NCI-H1105 treated with DMSO at 0.1 percent for 48 hours (cell line): ENCODE data around the gene CHST4.
"Not testable (repeated sequence)": the region's sequence is repeated elsewhere in the genome, so short reads cannot be mapped to it uniquely, and the experiment has no call there.

Source experiments
- DNase-seq: peaks from one replicate; lab custom pipeline; 2025; lab: John Stamatoyannopoulos, UW

CHST4 gene

DNA sequence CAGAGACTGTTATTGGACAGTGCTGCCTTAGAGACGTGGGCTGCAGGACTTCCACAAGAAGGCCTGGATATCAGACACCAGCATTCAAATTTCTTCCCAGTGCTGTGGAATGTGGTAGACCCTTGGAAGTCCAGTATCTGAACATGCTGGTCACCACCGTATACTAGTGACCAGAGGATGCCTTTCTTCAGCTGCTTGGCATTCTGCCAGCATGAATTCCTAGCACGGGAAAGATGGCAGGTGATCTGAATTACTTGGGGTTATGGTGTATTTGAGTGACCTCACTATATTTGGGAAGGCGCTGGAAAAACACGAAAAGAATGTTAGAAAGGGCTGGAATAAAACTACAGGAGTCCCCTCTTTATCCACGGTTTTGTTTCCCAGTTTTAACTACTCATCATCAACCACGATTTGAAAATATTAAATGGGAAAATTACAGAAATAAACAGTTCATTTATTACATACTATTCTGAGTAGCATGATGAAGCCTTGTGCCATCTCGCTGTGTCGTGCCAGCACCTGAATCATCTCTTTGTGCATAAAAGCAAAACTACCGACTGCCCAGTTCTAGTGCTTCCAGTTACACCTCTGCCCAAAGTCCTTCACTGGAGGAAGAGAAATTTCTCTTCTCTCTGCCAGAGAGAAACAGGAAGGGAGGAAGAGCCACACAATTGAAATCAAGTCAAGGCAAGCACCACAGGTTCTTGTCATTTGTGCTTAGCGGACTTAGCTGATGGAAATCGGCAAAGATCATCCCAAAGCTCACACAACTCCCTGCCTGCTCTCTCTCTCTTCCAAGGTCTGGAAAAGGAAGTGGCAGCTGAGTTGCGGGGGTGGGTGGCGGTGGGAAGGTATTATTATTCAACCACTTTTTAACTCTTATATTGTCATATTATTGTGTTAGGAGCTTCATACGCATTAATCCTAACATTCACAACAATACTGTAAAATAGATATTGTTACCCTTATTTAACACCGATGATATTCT, 1.4 kb upstream of the CHST4 start:
- DNase-seq: no peak

DNA sequence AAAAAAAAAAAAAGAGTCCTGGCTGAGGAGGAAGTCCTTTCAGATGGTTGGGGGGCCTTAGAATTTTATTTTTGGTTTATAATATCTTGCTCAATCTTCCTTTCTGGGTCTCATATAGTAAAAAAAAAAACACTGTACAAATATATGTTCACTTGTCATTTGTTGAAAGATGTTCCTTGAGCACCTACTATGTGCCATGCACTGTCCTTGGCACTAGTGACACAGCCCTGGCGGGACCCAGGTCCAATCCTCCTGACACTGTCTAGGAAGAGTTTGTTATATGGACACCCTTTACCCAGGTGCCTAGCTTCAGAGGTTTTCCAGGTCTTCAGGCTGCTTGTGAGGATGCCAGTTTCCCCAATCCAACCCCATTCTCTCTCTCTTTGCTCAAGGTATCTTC, 2.0 kb downstream of the CHST4 start:
- DNase-seq: no peak

DNA sequence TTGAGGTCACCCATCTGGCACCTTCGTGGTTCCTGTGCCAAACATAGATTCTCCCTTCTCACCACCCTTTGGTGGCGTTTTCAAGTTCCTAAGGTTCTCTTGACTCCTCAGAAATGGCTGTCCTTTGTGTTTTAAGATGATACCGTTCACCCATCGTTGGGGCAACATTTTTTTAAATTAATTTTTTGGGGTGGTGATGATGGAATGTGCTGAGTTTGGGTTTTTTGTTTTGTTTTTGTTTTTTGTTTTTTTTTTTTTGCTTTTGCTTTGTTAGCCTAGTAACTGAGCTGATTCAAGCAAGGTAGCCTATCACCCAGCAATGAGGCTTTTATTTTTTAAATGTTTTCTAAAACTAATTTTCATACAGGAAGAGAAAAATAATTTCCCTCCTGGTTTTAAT, 2.6 kb downstream of the CHST4 start:
- no peak for DNase-seq

DNA sequence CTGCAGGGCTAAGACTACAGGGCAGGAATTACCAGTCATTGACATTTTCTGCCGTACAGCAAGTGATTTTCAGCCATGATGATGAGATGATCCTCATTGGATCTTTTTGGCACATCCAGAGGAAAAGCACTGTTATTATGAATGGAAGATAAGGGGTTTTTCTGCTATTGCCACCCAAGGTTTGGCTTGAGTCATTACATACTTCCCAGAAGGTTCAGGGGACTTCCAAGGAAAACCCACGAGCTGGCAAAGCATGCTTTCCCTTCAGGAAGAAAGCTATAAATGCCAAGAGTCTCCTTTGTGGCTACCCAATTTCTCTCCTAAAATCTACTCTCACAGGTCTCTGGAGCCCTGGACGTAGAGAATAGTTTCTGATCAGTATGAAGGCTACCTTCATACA, 6.1 kb downstream of the CHST4 start:
- no peak for DNase-seq

DNA sequence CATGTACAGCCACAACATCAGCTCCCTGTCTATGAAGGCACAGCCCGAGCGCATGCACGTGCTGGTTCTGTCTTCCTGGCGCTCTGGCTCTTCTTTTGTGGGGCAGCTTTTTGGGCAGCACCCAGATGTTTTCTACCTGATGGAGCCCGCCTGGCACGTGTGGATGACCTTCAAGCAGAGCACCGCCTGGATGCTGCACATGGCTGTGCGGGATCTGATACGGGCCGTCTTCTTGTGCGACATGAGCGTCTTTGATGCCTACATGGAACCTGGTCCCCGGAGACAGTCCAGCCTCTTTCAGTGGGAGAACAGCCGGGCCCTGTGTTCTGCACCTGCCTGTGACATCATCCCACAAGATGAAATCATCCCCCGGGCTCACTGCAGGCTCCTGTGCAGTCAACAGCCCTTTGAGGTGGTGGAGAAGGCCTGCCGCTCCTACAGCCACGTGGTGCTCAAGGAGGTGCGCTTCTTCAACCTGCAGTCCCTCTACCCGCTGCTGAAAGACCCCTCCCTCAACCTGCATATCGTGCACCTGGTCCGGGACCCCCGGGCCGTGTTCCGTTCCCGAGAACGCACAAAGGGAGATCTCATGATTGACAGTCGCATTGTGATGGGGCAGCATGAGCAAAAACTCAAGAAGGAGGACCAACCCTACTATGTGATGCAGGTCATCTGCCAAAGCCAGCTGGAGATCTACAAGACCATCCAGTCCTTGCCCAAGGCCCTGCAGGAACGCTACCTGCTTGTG, 10.7 kb downstream of the CHST4 start:
- DNase-seq: no peak

DNA sequence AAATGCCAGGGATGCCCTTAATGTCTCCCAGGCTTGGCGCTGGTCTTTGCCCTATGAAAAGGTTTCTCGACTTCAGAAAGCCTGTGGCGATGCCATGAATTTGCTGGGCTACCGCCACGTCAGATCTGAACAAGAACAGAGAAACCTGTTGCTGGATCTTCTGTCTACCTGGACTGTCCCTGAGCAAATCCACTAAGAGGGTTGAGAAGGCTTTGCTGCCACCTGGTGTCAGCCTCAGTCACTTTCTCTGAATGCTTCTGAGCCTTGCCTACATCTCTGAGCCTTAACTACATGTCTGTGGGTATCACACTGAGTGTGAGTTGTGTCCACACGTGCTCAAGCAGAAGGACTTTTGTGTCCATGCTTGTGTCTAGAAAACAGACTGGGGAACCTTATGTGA, 11.4 kb downstream of the CHST4 start:
- peak; percentile 7 for DNase-seq

DNA sequence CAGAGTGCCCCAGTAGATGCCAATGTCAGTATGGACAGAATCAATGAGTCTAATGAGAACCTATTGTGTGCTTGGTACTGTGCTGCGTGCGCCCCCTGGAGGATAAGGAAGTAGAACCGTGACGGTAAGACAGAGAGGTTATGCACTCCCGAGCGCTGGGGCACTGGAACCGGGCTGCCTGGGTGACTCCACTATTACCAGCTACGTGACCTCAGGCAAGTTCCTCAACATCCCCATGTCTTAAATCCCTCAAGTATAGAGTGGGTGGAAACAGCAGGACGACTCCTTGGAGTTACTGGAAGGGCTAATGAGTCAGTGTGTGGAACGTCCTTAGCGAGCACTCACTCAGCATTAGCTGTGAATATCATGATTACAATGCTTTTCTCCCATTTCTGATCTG, 16.2 kb downstream of the CHST4 start:
- DNase-seq: no peak

DNA sequence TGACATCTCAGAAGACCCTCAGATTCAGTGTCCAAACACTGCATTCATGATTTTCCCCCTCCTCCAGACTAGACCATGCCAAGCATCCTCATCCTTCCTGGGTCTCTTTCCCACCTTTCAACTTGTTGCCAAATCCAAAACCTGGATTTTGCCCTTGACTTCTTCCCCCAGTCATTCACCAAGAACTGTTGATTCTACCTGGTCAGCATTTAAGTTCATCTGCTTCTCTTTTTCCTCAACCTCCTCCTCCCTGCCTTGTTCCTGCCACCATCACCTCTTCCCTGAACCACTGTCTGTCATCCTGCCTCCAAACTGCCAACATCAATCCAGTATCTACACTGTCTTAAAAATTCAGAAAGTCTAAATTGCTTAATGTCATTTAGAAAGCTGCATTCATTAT, 20.9 kb downstream of the CHST4 start:
- DNase-seq: no peak

DNA sequence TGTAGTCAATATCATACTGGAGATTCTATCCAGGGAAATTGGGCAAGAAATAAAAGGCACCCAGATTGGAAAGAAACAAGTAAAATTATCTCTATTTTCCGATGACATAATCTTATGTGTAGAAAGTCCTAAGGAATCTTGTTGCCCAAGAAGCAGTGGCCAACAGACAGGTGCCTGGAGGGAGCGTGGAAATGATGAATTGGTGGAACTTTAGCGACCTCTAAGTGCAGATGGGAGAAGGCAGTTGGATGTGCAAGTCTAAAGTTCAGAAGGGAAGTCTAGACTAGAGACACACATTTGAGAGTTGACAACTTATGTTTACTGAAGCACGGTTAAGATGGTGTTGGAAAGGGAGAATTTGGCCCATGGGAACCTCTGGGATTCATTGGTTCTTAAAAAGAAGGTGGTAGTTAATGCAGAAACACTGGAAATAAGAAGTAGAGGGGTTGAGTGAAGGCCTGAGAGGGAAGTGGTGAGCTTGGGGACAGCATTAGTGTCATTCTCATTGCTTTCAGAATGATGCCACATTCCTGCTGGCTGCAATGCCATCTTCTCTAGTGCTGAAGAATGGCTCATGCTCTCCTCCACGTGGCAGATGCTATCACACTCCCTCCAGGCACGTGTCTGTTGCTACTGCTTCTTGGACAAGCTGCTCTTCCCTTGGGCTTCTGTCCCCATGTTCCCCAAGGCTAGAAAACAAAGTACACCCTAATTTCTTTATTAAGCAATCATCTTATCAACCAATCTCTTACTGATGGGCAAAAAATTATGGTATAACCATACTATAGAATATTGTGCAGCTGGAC, 26.7 kb downstream of the CHST4 start:
- DNase-seq: no peak

DNA sequence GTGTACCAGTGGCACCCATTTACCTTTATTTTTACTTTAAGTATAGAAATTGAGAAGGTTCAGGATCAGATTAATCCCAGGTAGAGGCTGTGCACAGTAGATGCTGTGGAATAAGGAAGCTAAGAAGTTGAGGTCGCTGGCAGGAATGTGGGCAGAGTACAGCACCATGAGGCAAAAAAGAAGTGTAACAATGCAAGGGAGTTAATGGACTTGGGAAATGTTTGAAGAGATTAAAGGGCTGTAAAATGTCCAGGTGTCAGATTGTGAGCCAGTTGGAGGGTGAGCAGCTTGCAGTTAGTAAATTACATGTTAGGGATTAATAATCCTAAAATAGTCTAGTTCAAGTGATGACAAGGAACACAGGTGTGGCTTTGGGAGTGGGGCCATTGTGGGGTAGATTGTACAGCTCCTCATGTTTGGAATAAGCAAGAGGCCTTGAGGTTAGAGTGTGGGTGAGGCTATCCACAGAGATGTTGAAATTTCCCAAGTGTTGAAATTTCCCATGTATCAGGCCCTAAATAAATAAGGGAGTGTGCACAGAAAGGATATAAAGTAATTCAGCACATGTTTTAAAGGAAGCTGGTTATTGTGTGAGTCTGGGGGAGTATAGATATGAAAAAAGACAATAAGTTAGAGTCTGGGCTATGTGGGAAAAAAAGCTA, 29.1 kb downstream of the CHST4 start:
- DNase-seq: no peak

DNA sequence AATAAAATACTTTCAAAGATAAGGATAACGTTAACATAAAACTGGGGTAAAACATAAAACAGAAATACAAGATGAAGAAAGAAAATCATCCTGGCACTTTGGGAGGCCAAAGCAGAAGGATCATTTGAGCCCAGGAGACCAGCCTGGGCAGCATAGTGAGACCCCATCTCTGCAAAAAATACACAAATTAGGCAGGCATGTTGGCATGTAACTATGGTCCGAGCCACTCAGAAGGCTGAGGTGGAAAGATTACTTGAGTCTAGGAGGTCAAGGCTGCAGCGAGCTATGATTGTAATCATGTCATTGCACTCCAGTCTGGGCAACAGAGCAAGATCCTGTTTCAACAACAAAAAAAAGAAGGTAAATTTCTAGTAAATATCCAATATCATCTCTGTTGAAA, 31.1 kb downstream of the CHST4 start:
- DNase-seq: no peak

DNA sequence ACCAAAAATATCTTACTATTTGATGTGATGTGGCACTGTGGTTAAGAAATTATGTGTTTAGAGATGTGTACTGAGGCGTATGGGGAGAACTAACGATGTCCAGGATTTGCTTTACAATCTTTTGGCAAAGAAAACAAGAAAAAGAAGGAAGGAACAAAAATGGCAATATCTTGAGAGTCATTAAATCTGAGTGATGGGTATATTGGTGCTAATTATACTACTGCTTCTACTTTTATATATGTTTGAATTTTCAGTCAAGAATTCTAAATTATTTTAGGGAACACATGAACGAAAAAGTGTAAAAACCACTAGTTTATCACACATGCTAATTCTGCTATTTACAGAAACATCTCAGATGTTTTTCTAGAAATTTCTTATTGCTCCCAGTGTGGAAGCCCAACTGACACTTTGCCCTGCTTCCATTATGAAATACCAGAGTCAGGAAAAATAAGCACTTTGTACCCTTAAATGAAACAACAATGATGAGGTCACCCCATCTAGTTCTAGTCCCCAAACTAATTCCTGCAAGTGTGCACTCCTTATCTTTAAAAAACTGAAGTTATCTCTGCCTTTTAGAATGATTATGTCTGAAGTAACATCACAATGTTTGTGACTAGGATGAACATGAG, 31.8 kb downstream of the CHST4 start:
- DNase-seq: no peak

DNA sequence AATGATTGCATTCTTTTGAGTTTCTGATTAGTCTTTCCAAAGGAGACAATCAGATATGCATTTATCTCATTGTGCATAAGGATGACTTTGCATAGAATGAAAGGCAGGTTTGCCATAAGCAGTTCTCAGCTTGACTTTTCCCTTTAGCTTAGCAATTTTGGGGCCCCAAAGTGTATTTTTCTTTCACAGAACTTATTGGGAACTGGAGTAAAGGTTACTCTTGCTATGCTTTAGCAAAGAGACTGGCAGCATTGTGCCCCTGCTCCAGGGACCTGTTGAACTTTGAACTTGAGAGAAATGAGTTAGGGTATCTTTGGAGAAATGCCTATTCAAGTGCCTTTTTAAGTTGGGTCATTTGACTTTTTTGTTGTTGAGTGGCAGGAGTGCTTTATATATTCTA, 33.6 kb downstream of the CHST4 start:
- DNase-seq: no peak

DNA sequence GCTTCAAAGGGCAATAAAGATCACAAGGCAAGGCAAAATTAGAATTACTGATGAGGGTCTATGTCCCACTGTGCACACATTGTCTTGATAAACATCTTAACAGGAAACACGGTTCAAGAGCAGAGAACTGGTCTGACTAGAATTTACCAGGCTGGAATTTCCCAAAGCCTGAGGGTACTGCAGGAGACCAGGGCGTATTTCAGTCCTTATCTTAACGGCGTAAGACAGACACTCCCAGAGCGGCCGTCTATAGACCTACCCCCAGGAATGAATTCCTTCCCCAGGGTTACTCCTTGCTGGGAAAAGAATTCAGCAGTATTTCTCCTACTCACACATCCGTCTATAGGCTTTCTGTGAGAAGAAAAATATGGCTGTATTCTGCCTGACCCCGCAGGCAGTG, 35.7 kb downstream of the CHST4 start:
- DNase-seq: not testable (repeated sequence)

DNA sequence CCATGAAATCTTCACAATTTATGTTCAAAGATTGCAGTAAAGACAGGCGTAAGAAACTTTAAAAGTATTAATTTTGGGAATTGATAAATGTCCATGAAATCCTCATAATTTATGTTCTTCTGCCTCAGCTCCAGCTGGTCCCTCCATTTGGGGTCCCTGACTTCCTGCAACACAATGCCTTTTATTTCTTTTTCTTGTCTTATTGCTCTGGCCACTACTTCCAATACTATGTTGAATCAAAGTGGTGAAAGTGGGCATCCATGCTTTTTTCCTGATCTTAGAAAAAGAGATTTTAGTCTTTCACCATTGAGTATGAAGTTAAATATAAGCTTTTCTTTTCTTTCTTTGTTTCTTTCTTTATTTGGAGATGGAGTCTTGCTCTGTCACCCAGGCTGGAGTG, 36.3 kb downstream of the CHST4 start:
- DNase-seq: no peak

DNA sequence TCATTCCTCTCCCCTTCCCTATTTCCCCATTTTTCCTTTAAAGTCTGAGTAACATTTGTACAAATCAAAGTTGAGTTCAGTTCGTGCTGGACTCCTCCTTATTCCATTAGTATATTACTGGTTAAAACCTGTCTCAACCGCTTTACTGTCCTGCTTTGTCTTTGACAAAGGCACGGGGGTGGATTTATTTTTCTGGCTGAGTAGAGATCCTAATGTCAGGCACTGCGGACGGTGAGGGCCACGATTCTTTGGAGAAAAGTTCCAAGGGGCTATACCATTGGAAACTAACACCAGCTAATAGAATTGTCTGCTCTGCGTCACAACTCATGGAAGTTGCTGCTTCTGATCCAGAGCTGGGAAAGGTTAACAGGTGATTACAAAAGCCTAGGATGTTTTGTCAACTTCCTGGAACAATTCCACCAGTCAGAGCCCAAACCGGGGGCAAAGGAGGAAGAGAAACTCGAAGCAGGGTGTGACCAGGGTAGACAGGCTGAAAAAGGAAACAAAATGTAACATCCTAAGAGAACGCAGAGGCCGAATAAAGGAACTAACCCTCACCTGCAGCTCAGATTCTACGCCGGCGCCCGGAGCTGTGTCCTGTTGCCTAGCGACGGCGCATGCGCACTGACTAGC, 38.2 kb downstream of the CHST4 start:
- DNase-seq: no peak

DNA sequence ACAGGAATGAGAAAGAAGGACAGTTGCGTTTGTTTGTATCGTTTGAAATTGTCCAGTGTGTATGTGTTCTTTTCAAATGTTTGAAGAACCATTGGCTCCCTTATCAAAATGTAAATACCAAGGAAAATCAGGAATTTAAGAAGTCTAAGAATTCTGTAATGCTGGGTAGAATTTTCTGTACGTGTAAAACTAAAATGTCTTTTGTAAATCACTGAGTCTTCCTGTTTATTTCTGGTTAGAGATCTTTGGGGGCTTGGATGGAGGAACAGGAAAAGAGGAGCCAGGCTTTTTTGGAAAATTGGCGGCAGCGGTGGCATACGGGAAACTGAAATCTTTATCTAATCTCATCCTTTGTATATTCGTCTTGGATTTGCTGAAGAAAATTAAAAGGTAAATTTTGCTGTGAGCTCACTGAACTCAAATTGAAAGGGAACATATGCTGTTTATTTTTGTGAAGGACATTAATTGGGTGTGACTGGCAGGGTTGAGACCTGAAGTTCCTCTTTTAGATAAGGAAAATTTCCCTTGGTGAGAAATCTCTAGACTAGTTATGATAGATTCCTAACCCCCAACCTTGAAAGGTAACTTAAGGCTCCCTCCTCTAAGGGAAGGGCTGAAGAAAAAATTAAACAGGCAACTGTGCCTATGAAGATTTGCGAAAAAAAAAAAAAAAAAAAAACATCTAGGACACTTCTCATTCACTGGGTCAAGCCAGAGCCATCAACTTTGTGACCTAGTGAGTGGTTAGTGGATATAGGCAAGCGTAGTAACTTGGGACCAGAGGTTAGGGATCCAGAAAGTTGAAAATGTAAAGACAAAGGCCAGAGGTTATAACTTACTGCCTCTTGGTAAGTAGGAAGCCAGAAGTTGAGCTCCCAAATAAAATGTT, 39.8 kb downstream of the CHST4 start:
- no peak for DNase-seq

DNA sequence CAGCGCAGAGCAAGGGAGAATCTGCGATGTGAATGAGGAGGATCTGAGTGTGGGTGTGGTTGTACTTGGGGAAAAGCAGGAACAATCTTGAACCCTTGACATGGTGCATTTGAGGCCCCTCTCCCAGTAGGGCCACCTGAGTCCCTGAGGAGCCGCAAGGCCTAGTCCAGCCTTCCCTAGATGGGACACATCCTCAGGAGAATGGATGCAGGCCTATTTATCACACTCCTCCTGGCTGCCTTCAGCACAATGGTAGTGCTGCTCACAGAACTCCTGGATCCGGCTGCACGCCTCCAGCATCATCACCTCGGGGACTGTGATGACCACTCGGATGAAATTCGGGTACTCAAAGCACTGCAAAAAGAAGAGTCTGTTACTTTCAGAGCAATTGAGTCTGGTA, 41.7 kb downstream of the CHST4 start:
- no peak for DNase-seq

DNA sequence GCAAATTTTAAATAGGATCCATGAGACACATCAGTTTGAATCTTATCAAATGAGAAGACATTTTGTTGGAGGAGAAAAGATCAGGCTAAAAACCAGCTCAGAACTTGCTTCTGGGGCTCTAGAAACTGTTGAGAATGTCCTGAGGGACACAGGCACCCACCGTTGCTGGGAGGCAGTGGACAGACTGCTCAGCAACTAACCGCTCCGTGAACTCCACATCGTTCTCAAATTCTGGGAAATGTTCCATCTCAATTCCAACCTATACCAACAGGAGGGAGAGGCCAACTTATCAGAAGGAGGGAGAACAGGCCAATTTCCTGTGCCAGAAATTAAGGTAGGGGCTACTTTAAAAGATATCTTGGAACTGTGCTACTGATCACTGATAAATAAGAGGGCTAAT, 42.3 kb downstream of the CHST4 start:
- no peak for DNase-seq

DNA sequence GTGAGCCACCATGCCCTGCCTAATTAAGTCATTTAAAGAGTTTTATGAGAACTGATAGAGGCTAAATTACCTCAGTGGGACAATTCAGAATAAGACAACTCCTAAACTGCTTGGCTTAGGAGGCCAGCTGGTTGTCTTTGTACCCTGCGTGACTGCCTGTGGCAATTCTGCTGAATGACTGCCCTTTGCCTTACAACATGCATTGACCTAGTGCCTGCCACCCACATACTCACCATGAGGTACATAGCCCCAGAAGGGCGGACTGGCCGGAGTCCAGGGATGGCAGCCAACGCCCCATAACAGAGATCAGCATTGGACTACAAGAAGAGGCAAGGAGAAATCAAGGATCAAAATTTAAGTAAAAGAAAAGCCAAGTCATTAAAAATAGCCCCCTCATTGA, 43.4 kb downstream of the CHST4 start:
- DNase-seq: no peak
